MM.1S (cell line): ENCODE measurements around the gene BMP7.

Experiments used
- EZH2 ChIP-seq: fragments of 300-600 bp; sonication (generic); optimal IDR thresholded peaks from 2 replicates; pipeline ENCODE3; 2017; ENCODE audit warnings: low read depth, mild to moderate bottlenecking, antibody characterized with exemption, low read length, mixed read lengths
- EZH2phosphoT487 ChIP-seq: fragments of 300-600 bp; sonication (generic); IDR thresholded peaks from 2 replicates; pipeline ENCODE4 v1.6.1; 2018; ENCODE audit warnings: antibody characterized with exemption, low read length
- TF ChIP-seq, protein P1 (sequence below): fragments of 300-600 bp; sonication (generic); IDR thresholded peaks from 2 replicates; pipeline ENCODE4 v1.5.1; 2016; ENCODE audit warnings: antibody characterized with exemption, low read length, mixed read lengths

- TF ChIP-seq EZH2: no peak
- TF ChIP-seq, protein P1, sequence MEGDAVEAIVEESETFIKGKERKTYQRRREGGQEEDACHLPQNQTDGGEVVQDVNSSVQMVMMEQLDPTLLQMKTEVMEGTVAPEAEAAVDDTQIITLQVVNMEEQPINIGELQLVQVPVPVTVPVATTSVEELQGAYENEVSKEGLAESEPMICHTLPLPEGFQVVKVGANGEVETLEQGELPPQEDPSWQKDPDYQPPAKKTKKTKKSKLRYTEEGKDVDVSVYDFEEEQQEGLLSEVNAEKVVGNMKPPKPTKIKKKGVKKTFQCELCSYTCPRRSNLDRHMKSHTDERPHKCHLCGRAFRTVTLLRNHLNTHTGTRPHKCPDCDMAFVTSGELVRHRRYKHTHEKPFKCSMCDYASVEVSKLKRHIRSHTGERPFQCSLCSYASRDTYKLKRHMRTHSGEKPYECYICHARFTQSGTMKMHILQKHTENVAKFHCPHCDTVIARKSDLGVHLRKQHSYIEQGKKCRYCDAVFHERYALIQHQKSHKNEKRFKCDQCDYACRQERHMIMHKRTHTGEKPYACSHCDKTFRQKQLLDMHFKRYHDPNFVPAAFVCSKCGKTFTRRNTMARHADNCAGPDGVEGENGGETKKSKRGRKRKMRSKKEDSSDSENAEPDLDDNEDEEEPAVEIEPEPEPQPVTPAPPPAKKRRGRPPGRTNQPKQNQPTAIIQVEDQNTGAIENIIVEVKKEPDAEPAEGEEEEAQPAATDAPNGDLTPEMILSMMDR: no peak
- TF ChIP-seq EZH2phosphoT487: no peak
These were observed 128.0 kb downstream of the BMP7 start for GRCh38 chr20:57138198-57138995.
